ENCODE results near the gene ALAD. TPM values are rescaled to one million over a fixed set of nuclear protein-coding genes. Genes with fewer than 3 reads are reported as not detected.

Gene ALAD
- total RNA-seq, 2 donors from 2014 or later: 42.5 to 44.1 TPM

DNA sequence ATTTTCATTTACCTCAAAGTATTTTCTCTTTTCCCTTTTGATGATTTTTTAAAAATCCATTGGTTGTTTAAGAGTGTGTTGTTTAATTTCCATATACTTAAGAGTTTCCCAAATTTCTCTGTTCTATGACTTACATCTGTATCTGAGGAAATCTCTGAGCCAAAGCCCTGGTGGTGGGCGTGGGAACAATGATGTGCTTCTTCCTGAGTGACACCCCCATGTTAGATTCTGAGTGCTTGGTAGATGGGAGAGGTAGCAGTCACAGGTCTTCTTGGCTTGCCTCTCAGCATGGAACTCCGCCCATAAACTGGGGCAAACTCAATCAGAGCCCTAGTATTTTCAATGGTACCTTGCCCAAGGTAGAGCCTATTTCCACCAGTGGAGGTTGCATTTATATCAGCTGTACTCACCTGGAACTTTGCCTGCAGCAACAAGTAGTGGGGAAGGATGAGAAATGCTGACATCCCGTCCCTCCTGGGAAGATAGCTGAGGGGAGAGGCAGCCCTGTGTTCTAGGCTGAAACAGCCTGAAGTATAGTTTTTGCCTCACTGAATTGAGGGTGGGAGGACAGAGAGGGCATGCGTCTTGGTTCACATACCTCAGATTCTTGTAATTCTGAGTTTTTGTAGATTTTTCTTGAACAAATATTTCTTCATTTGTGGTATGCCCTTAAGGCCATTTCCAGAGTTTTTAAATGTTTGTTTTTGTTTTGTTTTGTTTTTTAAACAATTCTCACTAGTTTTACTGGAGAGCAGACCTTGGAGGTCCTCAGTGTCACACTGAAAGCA is 35.8 kb upstream of the ALAD start:
- Histone ChIP-seq H3K4me3 (no peak overlapping the region), H3K4me1 (no peaks in the 10 kb centered on the region), H3K9me3 (no peaks in the 10 kb centered on the region), H3K36me3 (replicated peaks in 1 of 2; ENCODE audit: insufficient read depth in 1 of 2, low read depth in 2 of 2) (no peaks in the 10 kb centered on the region), H3K27ac (no peak overlapping the region), H3K27me3 (no peaks in the 10 kb centered on the region)
- TF ChIP-seq POLR2A (IDR thresholded peaks at IDR 0.05): no peak
- TF ChIP-seq, protein P1, sequence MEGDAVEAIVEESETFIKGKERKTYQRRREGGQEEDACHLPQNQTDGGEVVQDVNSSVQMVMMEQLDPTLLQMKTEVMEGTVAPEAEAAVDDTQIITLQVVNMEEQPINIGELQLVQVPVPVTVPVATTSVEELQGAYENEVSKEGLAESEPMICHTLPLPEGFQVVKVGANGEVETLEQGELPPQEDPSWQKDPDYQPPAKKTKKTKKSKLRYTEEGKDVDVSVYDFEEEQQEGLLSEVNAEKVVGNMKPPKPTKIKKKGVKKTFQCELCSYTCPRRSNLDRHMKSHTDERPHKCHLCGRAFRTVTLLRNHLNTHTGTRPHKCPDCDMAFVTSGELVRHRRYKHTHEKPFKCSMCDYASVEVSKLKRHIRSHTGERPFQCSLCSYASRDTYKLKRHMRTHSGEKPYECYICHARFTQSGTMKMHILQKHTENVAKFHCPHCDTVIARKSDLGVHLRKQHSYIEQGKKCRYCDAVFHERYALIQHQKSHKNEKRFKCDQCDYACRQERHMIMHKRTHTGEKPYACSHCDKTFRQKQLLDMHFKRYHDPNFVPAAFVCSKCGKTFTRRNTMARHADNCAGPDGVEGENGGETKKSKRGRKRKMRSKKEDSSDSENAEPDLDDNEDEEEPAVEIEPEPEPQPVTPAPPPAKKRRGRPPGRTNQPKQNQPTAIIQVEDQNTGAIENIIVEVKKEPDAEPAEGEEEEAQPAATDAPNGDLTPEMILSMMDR (IDR thresholded peaks at IDR 0.05): no peak
- DNase-seq (no peak), ATAC-seq (no peak)
- 80 to 82% methylated on average over 4 of the region's 4 CpGs for WGBS, 2 donors
- intact Hi-C loops (cut with DNase I): no loop called here

DNA sequence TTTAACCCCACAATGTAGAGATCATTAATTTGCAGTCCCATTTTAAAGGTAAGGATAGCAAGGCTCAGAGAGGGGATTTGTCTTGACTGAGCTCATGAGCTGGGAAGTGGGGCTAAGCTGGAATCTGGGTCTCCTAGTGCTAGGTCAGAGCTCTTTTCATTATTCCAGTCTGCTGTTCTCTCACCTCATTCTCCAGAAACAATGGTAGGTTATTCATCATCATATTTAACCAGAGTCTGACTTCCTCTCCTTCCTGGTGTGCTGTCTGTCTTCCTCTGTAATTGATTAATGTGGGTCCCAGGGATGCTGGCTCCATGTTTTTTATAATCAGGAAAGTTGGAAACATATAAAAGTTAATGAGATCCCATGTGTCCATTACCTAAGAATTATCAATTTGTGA is 30.1 kb upstream of the ALAD start:
- intact Hi-C loops (cut with DNase I): no loop called here
- no peak for DNase-seq
- no peak for TF ChIP-seq POLR2A (IDR thresholded peaks at IDR 0.05)
- TF ChIP-seq, protein P1 (IDR thresholded peaks at IDR 0.05): no peak
- no peaks in the 10 kb centered on the region for H3K9me3 ChIP-seq
- ATAC-seq: no peak
- H3K36me3 ChIP-seq (replicated peaks in 1 of 2; ENCODE audit: insufficient read depth in 1 of 2, low read depth in 2 of 2): no peaks in the 10 kb centered on the region
- no peaks in the 10 kb centered on the region for H3K27me3 ChIP-seq
- no peak overlapping the region for H3K27ac ChIP-seq
- no peak overlapping the region for H3K4me3 ChIP-seq
- no peaks in the 10 kb centered on the region for H3K4me1 ChIP-seq

DNA sequence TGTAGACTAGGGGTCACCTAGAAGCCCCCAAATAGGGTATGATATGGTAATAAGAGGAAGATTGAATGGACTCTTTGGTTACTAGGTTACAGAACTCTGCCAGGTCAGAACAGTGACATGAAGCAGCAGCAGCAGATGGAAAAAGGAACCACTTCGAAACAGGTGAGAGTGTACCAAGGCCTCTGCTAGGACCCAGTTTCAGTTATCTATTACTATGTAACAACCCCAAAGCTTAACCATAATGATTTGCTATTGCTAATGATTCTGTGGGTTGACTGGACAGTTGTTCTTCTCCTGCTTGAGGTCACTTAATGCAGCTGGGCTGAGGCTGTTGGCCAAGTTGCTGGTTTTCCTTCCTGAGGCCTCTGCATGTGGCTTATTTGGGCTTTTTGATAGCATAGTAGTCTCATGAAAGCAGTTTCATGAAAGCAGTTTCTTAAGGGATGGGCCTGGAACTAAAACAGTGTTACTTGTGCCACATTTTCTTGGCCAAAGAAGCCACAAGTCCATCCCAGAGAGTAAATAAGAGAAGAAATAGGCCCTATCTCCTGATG is 27.1 kb upstream of the ALAD start:
- H3K36me3 ChIP-seq (replicated peaks in 1 of 2; ENCODE audit: insufficient read depth in 1 of 2, low read depth in 2 of 2): no peaks in the 10 kb centered on the region
- H3K9me3 ChIP-seq: no peaks in the 10 kb centered on the region
- H3K4me1 ChIP-seq: no peaks in the 10 kb centered on the region
- TF ChIP-seq POLR2A (IDR thresholded peaks at IDR 0.05): no peak
- TF ChIP-seq, protein P1 (IDR thresholded peaks at IDR 0.05): no peak
- 73 to 79% methylated on average over 1 of the region's 1 CpG for WGBS, 2 donors
- no peak for ATAC-seq
- DNase-seq: no peak
- H3K4me3 ChIP-seq: no peak overlapping the region
- no peak overlapping the region for H3K27ac ChIP-seq
- intact Hi-C loops (cut with DNase I): no loop called here
- H3K27me3 ChIP-seq: no peaks in the 10 kb centered on the region

DNA sequence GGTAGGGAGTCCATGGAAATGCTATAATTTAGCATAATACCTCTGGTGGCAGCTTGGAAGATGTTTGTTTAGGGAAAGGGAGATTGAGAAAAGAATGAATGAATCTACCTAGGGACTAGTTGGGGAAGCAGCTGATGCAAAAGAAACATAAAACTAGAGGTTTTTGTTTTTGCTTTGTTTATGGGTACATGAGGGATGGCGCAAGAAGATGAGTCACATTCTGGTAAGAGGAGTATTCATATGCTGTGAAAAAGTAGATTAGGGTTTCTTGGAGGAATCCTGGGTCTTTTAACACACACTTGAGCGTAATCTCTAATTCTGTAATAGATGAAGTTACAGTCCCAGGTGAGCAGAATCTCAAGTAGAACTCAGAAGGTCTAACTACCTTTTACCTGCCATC is 26.5 kb upstream of the ALAD start:
- Histone ChIP-seq H3K4me1 (no peaks in the 10 kb centered on the region), H3K27ac (no peak overlapping the region), H3K9me3 (no peaks in the 10 kb centered on the region), H3K36me3 (replicated peaks in 1 of 2; ENCODE audit: insufficient read depth in 1 of 2, low read depth in 2 of 2) (no peaks in the 10 kb centered on the region), H3K27me3 (no peaks in the 10 kb centered on the region), H3K4me3 (no peak overlapping the region)
- DNase-seq: no peak
- TF ChIP-seq, protein P1 (IDR thresholded peaks at IDR 0.05): no peak
- no peak for TF ChIP-seq POLR2A (IDR thresholded peaks at IDR 0.05)
- 96 to 97% methylated on average over 2 of the region's 2 CpGs for WGBS, 2 donors
- intact Hi-C loops (cut with DNase I): no loop called here
- no peak for ATAC-seq

DNA sequence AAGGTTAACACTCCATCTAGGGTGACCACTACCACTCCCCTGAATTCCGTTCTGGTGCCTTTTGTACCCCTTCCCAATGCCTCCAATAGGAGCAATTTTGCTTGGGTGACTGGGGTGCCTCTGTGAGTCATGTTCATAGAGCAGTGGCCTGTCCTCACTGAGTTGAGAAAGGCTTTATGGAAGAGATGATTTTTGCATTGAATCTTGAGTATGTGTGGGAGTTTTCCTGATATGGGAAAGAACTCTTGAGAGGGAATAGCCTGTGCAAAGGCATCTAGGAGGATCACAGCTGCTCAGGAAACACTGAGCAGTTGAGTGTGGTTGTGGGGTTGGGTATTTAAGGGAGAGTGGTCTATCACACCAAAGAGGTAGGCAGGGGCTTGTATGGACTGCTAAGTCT is 25.6 kb upstream of the ALAD start:
- intact Hi-C loops (cut with DNase I): no loop called here
- Histone ChIP-seq H3K4me1 (no peaks in the 10 kb centered on the region), H3K36me3 (replicated peaks in 1 of 2; ENCODE audit: insufficient read depth in 1 of 2, low read depth in 2 of 2) (no peaks in the 10 kb centered on the region), H3K27ac (no peak overlapping the region), H3K9me3 (no peaks in the 10 kb centered on the region), H3K4me3 (no peak overlapping the region), H3K27me3 (no peaks in the 10 kb centered on the region)
- DNase-seq (no peak), ATAC-seq (no peak)
- TF ChIP-seq POLR2A (IDR thresholded peaks at IDR 0.05): no peak
- TF ChIP-seq, protein P1 (IDR thresholded peaks at IDR 0.05): no peak
- 36 to 85% methylated on average over 1 of the region's 1 CpG for WGBS, 2 donors
